Nephron (organoid): ENCODE data around the gene ACVR2B.

Experiments used
- H3K27ac Mint-ChIP-seq, 3 experiments: 2 replicates each; pipeline ENCODE4 v1.8.0; 2020; ENCODE audit warnings: mixed read lengths in 3 of 3, mild to moderate bottlenecking in 2 of 3, moderate library complexity in 1 of 3
- H3K27me3 Mint-ChIP-seq: 2 replicates; pipeline ENCODE4 v1.8.0; 2021; ENCODE audit warnings: low read depth, mild to moderate bottlenecking, moderate library complexity, mixed read lengths
- H3K36me3 Mint-ChIP-seq: 2 replicates; pipeline ENCODE4 v1.8.0; 2020; ENCODE audit warnings: low read depth, mixed read lengths
- H3K4me1 Mint-ChIP-seq: 2 replicates; pipeline ENCODE4 v1.8.0; 2020; ENCODE audit warnings: mixed read lengths
- H3K4me3 Mint-ChIP-seq, 3 experiments: 2 replicates each; pipeline ENCODE4 v1.8.0; 2020; ENCODE audit warnings: mild to moderate bottlenecking in 3 of 3, mixed read lengths in 3 of 3, moderate library complexity in 2 of 3
- H3K9me3 Mint-ChIP-seq: 2 replicates; pipeline ENCODE4 v1.8.0; 2020; ENCODE audit warnings: mixed read lengths
- CTCF ChIP-seq, 3 experiments: fragments of 200-600 bp; sonication (generic); IDR thresholded peaks; one replicate each; pipeline ENCODE4 v1.5.0; 2021; ENCODE audit warnings: antibody characterized with exemption in 3 of 3; ENCODE audit not compliant: unreplicated experiment in 3 of 3

The ACVR2B gene

DNA sequence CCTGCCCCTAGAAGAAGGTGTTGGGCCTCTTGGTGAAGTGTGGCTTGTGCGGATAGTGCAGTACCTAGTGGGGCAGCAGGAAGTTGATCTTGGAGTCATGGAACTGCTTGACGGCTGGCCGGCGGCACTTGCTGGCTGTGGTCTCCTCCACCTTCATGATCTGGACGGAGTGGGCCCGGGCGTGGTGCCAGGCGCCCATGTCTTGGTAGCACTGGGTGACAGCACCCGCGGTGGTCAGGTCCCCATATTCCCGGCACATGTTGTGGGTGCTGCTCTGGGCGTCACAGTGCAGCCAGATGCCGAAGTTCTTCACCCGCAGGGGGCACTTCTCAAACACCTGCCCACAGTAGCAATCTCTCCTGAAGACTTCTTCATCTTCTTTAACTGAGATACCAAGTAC, 73.1 kb downstream of the ACVR2B start:
- Mint-ChIP-seq H3K27ac (no peak overlapping the region), H3K27me3 (no peaks in the 10 kb centered on the region)
- no peak for TF ChIP-seq CTCF (IDR thresholded peaks at IDR 0.05; ENCODE audit: unreplicated experiment in 3 of 3)

DNA sequence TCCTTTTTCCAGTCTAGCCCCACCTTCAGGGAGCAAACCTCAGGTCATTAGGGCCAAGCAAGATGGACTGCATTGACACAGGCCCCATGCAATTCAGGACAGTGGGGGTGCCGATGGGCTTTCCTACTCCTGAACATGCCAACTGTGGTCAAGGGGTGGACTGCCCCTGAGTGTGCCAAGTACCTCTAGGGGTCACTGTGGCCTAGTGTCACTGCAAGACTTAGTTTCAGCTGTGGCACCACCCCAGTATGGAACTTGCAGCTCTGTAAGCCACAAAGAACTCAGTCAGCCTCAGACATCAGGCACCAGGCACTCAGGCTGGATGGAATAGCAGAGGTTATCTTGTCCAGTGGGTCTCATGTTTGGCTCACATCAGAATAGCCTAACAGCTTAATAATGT, 74.8 kb downstream of the ACVR2B start:
- H3K27ac Mint-ChIP-seq: no peak overlapping the region
- peaks cover 48% of the 10 kb centered on the region for H3K36me3 Mint-ChIP-seq
- no peaks in the 10 kb centered on the region for H3K4me1 Mint-ChIP-seq
- no peak for TF ChIP-seq CTCF (IDR thresholded peaks at IDR 0.05; ENCODE audit: unreplicated experiment in 3 of 3)
- H3K9me3 Mint-ChIP-seq: no peaks in the 10 kb centered on the region
- H3K4me3 Mint-ChIP-seq: no peak overlapping the region
- H3K27me3 Mint-ChIP-seq: no peaks in the 10 kb centered on the region

More for the DNA sequence above, 73.1 kb downstream of the ACVR2B start:
- Mint-ChIP-seq H3K36me3 (peaks cover 53% of the 10 kb centered on the region), H3K4me3 (no peak overlapping the region), H3K9me3 (no peaks in the 10 kb centered on the region), H3K4me1 (no peaks in the 10 kb centered on the region)

GRCh38 chr3:38532529-38532928, 78.8 kb downstream of the ACVR2B start:
- Mint-ChIP-seq H3K9me3 (peaks cover 10% of the 10 kb centered on the region), H3K27me3 (no peaks in the 10 kb centered on the region), H3K4me3 (no peak overlapping the region), H3K36me3 (peaks cover 48% of the 10 kb centered on the region), H3K27ac (no peak overlapping the region), H3K4me1 (no peaks in the 10 kb centered on the region)
- TF ChIP-seq CTCF (IDR thresholded peaks at IDR 0.05; ENCODE audit: unreplicated experiment in 3 of 3): no peak

GRCh38 chr3:38533285-38533976, 79.7 kb downstream of the ACVR2B start:
- Mint-ChIP-seq H3K9me3 (peaks cover 10% of the 10 kb centered on the region), H3K4me1 (no peaks in the 10 kb centered on the region), H3K4me3 (no peak overlapping the region), H3K27ac (no peak overlapping the region), H3K36me3 (peaks cover 43% of the 10 kb centered on the region), H3K27me3 (no peaks in the 10 kb centered on the region)
- no peak for TF ChIP-seq CTCF (IDR thresholded peaks at IDR 0.05; ENCODE audit: unreplicated experiment in 3 of 3)

- Mint-ChIP-seq H3K4me1 (no peaks in the 10 kb centered on the region), H3K27ac (no peak overlapping the region), H3K9me3 (peaks cover 10% of the 10 kb centered on the region), H3K27me3 (no peaks in the 10 kb centered on the region), H3K4me3 (no peak overlapping the region), H3K36me3 (peaks cover 43% of the 10 kb centered on the region)
- no peak for TF ChIP-seq CTCF (IDR thresholded peaks at IDR 0.05; ENCODE audit: unreplicated experiment in 3 of 3)
These were observed 80.5 kb downstream of the ACVR2B start for GRCh38 chr3:38534180-38534579.

DNA sequence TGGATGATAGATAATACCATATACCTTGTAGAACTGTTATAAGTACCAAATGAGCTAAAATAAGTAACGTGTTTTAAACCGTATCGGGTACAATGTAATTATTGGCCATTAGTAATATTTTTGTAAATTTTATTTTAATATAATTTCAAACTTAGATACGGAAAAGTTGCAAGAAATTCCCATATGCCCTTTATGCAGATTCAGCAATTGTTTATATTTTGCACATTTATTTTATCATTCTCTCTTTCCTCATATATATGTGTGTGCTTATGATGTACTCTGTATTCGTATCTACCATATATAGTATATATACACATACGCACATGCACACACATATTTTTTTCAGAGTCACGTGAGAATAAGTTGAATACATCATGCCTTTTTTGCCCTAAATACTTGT, 80.9 kb downstream of the ACVR2B start:
- H3K4me1 Mint-ChIP-seq: no peaks in the 10 kb centered on the region
- H3K9me3 Mint-ChIP-seq: peaks cover 10% of the 10 kb centered on the region
- H3K4me3 Mint-ChIP-seq: no peak overlapping the region
- no peak for TF ChIP-seq CTCF (IDR thresholded peaks at IDR 0.05; ENCODE audit: unreplicated experiment in 3 of 3)
- no peaks in the 10 kb centered on the region for H3K27me3 Mint-ChIP-seq
- H3K27ac Mint-ChIP-seq: no peak overlapping the region
- peaks cover 42% of the 10 kb centered on the region for H3K36me3 Mint-ChIP-seq
